ENCODE measurements around the gene PUSL1. TPM values are rescaled to one million over a fixed set of nuclear protein-coding genes. Genes with fewer than 3 reads are reported as not detected.
A peak's percentile ranks its signal among the peaks of the same experiment; 100 is the strongest.

The PUSL1 gene
- total and polyA plus RNA-seq, 2 of the 13 experiments (the other 11 are each of a cell fraction or from before 2014, with no cell fraction given) = 8.3 to 22.2 TPM

DNA sequence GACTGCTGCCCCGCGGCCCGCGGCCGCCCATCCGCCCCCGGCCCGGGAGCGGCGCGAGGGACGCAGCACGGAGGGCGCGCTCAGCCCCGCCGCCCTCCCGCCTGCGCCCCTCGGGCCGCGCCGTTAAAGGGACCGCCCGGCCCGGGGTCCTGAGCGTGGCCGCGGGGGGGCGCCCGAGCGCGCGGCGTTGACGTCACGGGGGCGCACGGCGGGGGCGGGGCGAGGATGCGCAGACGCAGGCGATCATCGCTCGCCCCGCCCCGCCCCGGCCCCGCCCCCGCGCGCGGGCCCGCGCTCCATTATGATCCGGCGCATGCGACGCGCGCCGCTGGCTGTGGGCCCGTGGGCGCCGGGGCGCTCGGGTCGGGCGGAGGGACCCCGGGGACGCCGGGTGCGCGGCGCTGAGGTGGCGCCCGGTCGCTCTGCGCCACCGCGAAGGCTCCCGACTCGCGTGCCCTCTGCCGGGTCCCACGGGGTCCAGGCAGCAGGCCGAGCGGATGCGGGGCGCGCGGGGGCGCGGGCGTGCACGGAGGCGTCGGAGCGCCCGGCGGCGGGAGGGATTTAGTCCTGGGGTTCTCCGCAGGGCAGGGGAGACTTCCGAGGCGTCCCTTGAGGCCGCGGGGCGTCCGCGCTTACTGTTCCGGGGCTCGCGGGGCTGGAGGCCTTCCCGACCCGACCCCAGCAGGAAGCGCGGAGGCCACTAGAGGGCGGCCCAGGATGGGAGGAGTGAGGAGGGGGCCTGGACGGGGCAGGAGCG, 41.0 kb downstream of the PUSL1 start, which contains the start of gene DVL1 (continued):
- TF ChIP-seq, protein P1, sequence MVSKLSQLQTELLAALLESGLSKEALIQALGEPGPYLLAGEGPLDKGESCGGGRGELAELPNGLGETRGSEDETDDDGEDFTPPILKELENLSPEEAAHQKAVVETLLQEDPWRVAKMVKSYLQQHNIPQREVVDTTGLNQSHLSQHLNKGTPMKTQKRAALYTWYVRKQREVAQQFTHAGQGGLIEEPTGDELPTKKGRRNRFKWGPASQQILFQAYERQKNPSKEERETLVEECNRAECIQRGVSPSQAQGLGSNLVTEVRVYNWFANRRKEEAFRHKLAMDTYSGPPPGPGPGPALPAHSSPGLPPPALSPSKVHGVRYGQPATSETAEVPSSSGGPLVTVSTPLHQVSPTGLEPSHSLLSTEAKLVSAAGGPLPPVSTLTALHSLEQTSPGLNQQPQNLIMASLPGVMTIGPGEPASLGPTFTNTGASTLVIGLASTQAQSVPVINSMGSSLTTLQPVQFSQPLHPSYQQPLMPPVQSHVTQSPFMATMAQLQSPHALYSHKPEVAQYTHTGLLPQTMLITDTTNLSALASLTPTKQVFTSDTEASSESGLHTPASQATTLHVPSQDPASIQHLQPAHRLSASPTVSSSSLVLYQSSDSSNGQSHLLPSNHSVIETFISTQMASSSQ (IDR thresholded peaks at IDR 0.05; ENCODE audit: low read depth) = no peak
- TF ChIP-seq, protein P1 (CRISPR knock-in tag; IDR thresholded peaks at IDR 0.05; ENCODE audit: borderline replicate concordance) = no peak
- no peak for TF ChIP-seq MAF1 (CRISPR knock-in tag; IDR thresholded peaks at IDR 0.05; ENCODE audit: borderline replicate concordance)
- TF ChIP-seq NFYB (CRISPR knock-in tag; IDR thresholded peaks at IDR 0.05) = no peak
- no peak for TF ChIP-seq MEIS2 (CRISPR knock-in tag; IDR thresholded peaks at IDR 0.05)
- TF ChIP-seq, protein P2, sequence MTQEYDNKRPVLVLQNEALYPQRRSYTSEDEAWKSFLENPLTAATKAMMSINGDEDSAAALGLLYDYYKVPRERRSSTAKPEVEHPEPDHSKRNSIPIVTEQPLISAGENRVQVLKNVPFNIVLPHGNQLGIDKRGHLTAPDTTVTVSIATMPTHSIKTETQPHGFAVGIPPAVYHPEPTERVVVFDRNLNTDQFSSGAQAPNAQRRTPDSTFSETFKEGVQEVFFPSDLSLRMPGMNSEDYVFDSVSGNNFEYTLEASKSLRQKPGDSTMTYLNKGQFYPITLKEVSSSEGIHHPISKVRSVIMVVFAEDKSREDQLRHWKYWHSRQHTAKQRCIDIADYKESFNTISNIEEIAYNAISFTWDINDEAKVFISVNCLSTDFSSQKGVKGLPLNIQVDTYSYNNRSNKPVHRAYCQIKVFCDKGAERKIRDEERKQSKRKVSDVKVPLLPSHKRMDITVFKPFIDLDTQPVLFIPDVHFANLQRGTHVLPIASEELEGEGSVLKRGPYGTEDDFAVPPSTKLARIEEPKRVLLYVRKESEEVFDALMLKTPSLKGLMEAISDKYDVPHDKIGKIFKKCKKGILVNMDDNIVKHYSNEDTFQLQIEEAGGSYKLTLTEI (CRISPR knock-in tag; conservative IDR thresholded peaks at IDR 0.05) = no peak
- no peak for TF ChIP-seq KLF16 (CRISPR knock-in tag; IDR thresholded peaks at IDR 0.05)
- TF ChIP-seq ZNF75D (CRISPR knock-in tag; IDR thresholded peaks at IDR 0.05; ENCODE audit: borderline replicate concordance) = no peak
- TF ChIP-seq ATF1 (CRISPR knock-in tag; IDR thresholded peaks at IDR 0.05) = no peak
- TF ChIP-seq KMT2B (CRISPR knock-in tag; IDR thresholded peaks at IDR 0.05) = no peak
- TF ChIP-seq, protein P3, sequence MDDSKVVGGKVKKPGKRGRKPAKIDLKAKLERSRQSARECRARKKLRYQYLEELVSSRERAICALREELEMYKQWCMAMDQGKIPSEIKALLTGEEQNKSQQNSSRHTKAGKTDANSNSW (CRISPR knock-in tag; IDR thresholded peaks at IDR 0.05; ENCODE audit: borderline replicate concordance) = no peak
- peak; percentile 72 for TF ChIP-seq RBFOX2 (IDR thresholded peaks at IDR 0.05; ENCODE audit: low read depth, low read length)
- TF ChIP-seq ZNF605 (CRISPR knock-in tag; IDR thresholded peaks at IDR 0.05) = no peak
- TF ChIP-seq, protein P4, sequence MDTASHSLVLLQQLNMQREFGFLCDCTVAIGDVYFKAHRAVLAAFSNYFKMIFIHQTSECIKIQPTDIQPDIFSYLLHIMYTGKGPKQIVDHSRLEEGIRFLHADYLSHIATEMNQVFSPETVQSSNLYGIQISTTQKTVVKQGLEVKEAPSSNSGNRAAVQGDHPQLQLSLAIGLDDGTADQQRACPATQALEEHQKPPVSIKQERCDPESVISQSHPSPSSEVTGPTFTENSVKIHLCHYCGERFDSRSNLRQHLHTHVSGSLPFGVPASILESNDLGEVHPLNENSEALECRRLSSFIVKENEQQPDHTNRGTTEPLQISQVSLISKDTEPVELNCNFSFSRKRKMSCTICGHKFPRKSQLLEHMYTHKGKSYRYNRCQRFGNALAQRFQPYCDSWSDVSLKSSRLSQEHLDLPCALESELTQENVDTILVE (CRISPR knock-in tag; IDR thresholded peaks at IDR 0.05) = no peak
- TF ChIP-seq TAF15 (IDR thresholded peaks at IDR 0.05; ENCODE audit: low read depth, low read length, poor library complexity, severe bottlenecking) = no peak
- TF ChIP-seq PHF21A (CRISPR knock-in tag; IDR thresholded peaks at IDR 0.05) = no peak
- TF ChIP-seq, protein P5, sequence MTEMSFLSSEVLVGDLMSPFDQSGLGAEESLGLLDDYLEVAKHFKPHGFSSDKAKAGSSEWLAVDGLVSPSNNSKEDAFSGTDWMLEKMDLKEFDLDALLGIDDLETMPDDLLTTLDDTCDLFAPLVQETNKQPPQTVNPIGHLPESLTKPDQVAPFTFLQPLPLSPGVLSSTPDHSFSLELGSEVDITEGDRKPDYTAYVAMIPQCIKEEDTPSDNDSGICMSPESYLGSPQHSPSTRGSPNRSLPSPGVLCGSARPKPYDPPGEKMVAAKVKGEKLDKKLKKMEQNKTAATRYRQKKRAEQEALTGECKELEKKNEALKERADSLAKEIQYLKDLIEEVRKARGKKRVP (CRISPR knock-in tag; IDR thresholded peaks at IDR 0.05) = no peak
- TF ChIP-seq, protein P6, sequence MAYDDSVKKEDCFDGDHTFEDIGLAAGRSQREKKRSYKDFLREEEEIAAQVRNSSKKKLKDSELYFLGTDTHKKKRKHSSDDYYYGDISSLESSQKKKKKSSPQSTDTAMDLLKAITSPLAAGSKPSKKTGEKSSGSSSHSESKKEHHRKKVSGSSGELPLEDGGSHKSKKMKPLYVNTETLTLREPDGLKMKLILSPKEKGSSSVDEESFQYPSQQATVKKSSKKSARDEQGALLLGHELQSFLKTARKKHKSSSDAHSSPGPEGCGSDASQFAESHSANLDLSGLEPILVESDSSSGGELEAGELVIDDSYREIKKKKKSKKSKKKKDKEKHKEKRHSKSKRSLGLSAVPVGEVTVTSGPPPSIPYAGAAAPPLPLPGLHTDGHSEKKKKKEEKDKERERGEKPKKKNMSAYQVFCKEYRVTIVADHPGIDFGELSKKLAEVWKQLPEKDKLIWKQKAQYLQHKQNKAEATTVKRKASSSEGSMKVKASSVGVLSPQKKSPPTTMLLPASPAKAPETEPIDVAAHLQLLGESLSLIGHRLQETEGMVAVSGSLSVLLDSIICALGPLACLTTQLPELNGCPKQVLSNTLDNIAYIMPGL (CRISPR knock-in tag; IDR thresholded peaks at IDR 0.05; ENCODE audit: borderline replicate concordance in 1 of 2, low read depth in 1 of 2) = peak; percentile 67 to 83; a peak in 3 of 4 replicates
- no peak for TF ChIP-seq ZNF782 (CRISPR knock-in tag; IDR thresholded peaks at IDR 0.05; ENCODE audit: borderline replicate concordance)

All from HepG2 (cell line).